ENCODE results near the gene SPATA31D1. TPM values are rescaled to one million over a fixed set of nuclear protein-coding genes. Genes with fewer than 3 reads are reported as not detected.
"Not testable (repeated sequence)": the region's sequence is repeated elsewhere in the genome, so short reads cannot be mapped to it uniquely, and the experiment has no call there.

Gene SPATA31D1
- polyA plus RNA-seq (2012; rRNA removed): not detected in 2 replicates
- polyA plus RNA-seq (2012; cell fraction: cytosol; rRNA removed): not detected in 2 replicates
- polyA plus RNA-seq (2012; cell fraction: nucleus; rRNA removed): not detected in 2 replicates

DNA sequence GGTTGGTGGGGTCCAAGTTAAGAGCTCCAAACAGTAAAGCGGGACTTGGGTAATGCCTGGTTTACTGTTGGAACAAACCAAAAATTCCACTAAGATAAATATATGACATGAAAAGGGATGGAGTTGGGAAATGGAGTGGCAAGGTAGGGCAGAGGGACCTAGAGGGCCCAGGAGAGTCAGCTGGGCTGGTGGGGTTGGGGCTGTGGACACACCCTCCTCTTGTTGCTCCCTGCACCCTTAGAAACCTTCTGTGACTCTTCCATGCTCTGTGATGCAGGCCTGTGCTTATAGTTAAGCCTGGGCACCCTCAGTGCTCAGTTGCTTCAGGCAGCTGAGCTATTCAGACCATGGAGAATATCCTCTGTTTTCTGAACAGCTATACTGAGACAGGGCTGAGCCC lies at the start of gene SPATA31D1:
TSS of gene SPATA31D1 (plus strand) at position 301 of the 400 bp plus-strand sequence. CDS start at position 348, 47 bp downstream.
- CTCF ChIA-PET: not testable (repeated sequence)

DNA sequence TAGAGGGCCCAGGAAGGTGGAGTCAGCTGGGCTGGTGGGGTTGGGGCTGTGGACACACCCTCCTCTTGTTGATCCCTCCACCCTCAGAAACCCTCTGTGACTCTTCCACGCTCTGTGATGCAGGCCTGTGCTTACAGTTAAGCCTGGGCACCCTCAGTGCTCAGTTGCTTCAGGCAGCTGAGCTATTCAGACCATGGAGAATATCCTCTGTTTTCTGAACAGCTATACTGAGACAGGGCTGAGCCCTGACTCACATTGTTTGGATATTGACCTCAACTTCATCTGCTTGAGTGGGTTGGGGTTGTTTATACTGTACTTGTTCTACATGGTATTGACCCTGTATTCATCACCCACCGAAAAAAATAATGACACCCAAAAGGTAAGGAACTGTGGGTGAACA lies 45.2 kb upstream of the SPATA31D1 start, which contains the start of gene SPATA31D3:
TSS of gene SPATA31D3 (plus strand) at position 108 of the 400 bp plus-strand sequence. CDS start at position 194, 86 bp downstream.
- CTCF ChIA-PET: not testable (repeated sequence)

More for the DNA sequence above, at the start of gene SPATA31D1:
- H3K27me3 ChIP-seq (ENCODE audit: insufficient read depth); H4K20me1 ChIP-seq (ENCODE audit: insufficient read depth); H3K4me3 ChIP-seq (ENCODE audit: low read depth in 2 of 2, low read length in 1 of 2); H2AFZ ChIP-seq (ENCODE audit: low read depth); H3K9me3 ChIP-seq; H3K4me2 ChIP-seq; H3K4me1 ChIP-seq (ENCODE audit: control insufficient read depth in 1 of 2, insufficient read depth in 2 of 2, low read depth in 1 of 2, low read length in 1 of 2); H3K36me3 ChIP-seq (replicated peaks in 1 of 2; ENCODE audit: control insufficient read depth in 1 of 2, insufficient read depth in 2 of 2, low read length in 1 of 2); H3K79me2 ChIP-seq (ENCODE audit: insufficient read depth); H3K9me2 ChIP-seq; H3K9ac ChIP-seq; POLR2A ChIA-PET; H3K27ac ChIP-seq (ENCODE audit: low read depth in 2 of 2, low read length in 1 of 2); DNase-seq; H3F3A ChIP-seq (replicated peaks; ENCODE audit: insufficient read depth): not testable (repeated sequence)
- 92% methylated on average over 1 of the region's 1 CpG for WGBS (ENCODE audit: low lambda C conversion rate)

DNA sequence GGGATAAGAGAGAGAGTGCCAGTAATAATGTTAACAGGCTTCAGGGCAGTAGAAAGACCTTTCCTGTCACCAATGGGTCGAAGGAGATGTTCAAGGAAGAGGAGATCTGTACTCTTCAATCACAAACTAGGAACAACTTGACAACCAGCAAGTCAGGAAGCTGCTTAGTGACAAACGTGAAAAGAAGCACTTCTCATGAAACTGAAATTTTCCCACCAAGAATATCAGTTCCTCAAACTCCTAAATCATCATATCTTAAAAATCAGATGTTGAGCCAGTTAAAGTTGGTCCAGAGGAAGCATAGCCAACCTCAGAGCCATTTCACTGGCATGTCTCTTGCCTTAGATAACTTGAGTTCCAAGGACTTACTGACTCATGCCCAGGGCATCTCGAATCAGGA lies 39.9 kb upstream of the SPATA31D1 start:
- H3K9me3 ChIP-seq; H3K4me1 ChIP-seq (ENCODE audit: control insufficient read depth in 1 of 2, insufficient read depth in 2 of 2, low read depth in 1 of 2, low read length in 1 of 2); H3K9ac ChIP-seq; H3F3A ChIP-seq (replicated peaks; ENCODE audit: insufficient read depth); CTCF ChIA-PET; H4K20me1 ChIP-seq (ENCODE audit: insufficient read depth); DNase-seq; H3K79me2 ChIP-seq (ENCODE audit: insufficient read depth); POLR2A ChIA-PET; H3K4me2 ChIP-seq; H3K27me3 ChIP-seq (ENCODE audit: insufficient read depth); H3K9me2 ChIP-seq; H3K27ac ChIP-seq (ENCODE audit: low read depth in 2 of 2, low read length in 1 of 2); H3K36me3 ChIP-seq (replicated peaks in 1 of 2; ENCODE audit: control insufficient read depth in 1 of 2, insufficient read depth in 2 of 2, low read length in 1 of 2); H2AFZ ChIP-seq (ENCODE audit: low read depth); H3K4me3 ChIP-seq (ENCODE audit: low read depth in 2 of 2, low read length in 1 of 2): not testable (repeated sequence)
- WGBS (ENCODE audit: low lambda C conversion rate): 0% methylated on average over 1 of the region's 3 CpGs

More for the DNA sequence above, 45.2 kb upstream of the SPATA31D1 start, which contains the start of gene SPATA31D3:
- H3K4me2 ChIP-seq; H3K79me2 ChIP-seq (ENCODE audit: insufficient read depth); H4K20me1 ChIP-seq (ENCODE audit: insufficient read depth); H3K9me3 ChIP-seq; H3K4me3 ChIP-seq (ENCODE audit: low read depth in 2 of 2, low read length in 1 of 2); H3K9ac ChIP-seq; H3F3A ChIP-seq (replicated peaks; ENCODE audit: insufficient read depth); H3K9me2 ChIP-seq; H3K36me3 ChIP-seq (replicated peaks in 1 of 2; ENCODE audit: control insufficient read depth in 1 of 2, insufficient read depth in 2 of 2, low read length in 1 of 2); H3K27ac ChIP-seq (ENCODE audit: low read depth in 2 of 2, low read length in 1 of 2); DNase-seq; POLR2A ChIA-PET; H3K4me1 ChIP-seq (ENCODE audit: control insufficient read depth in 1 of 2, insufficient read depth in 2 of 2, low read depth in 1 of 2, low read length in 1 of 2); H3K27me3 ChIP-seq (ENCODE audit: insufficient read depth); H2AFZ ChIP-seq (ENCODE audit: low read depth): not testable (repeated sequence)
- WGBS (ENCODE audit: low lambda C conversion rate): no CpG with 5 or more reads among the region's 2 CpGs

DNA sequence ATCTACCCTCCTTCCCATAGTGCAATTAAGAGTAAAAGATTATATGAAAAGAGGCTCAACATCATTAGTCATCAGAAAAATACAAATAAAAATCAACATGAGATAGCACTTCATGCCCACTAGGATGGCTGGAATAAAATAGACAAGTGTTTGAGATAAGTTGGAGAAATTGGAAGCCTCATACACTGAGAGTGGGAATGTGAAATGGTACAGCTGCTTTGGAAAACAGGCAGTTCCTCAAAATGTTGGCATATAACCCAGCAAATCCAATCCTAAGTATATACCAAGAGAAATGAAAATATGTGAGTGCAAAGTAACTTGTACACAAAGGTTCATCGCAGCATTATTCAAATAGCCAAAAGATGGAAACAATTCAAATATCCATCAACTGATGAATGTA lies 35.5 kb upstream of the SPATA31D1 start:
- H3K4me1 ChIP-seq (ENCODE audit: control insufficient read depth in 1 of 2, insufficient read depth in 2 of 2, low read depth in 1 of 2, low read length in 1 of 2): no peaks in the 10 kb centered on the region
- DNase-seq: no peak
- no peak overlapping the region for H3K9ac ChIP-seq
- H3K79me2 ChIP-seq (ENCODE audit: insufficient read depth): no peaks in the 10 kb centered on the region
- ChIA-PET CTCF (no interaction called here), POLR2A (no interaction called here)
- no peaks in the 10 kb centered on the region for H3K36me3 ChIP-seq (replicated peaks in 1 of 2; ENCODE audit: control insufficient read depth in 1 of 2, insufficient read depth in 2 of 2, low read length in 1 of 2)
- H3K9me3 ChIP-seq: 0 out of 2 replicates have a peak, but pooled peaks cover 3% of the 10 kb centered on the region
- 85% methylated on average over 1 of the region's 1 CpG for WGBS (ENCODE audit: low lambda C conversion rate)
- no peak overlapping the region for H3K4me2 ChIP-seq
- no peak overlapping the region for H3K4me3 ChIP-seq (ENCODE audit: low read depth in 2 of 2, low read length in 1 of 2)
- H2AFZ ChIP-seq (ENCODE audit: low read depth): no peak overlapping the region
- TF ChIP-seq RCOR1 (IDR thresholded peaks at IDR 0.05; ENCODE audit: low read length) (no peak), SIN3A (IDR thresholded peaks at IDR 0.05; ENCODE audit: borderline replicate concordance, low read depth, low read length) (no peak), TAF1 (IDR thresholded peaks at IDR 0.05; ENCODE audit: borderline replicate concordance, low read depth, low read length) (no peak), RXRA (IDR thresholded peaks at IDR 0.05; ENCODE audit: borderline replicate concordance, low read depth) (no peak), MXI1 (IDR thresholded peaks at IDR 0.05; ENCODE audit: low read depth, low read length) (no peak), REST (IDR thresholded peaks at IDR 0.05; ENCODE audit: low read depth, low read length) (no peak), MAX (IDR thresholded peaks at IDR 0.05; ENCODE audit: low read depth) (no peak)
- H3F3A ChIP-seq (replicated peaks; ENCODE audit: insufficient read depth): no peaks in the 10 kb centered on the region
- H4K20me1 ChIP-seq (ENCODE audit: insufficient read depth): no peaks in the 10 kb centered on the region
- H3K27ac ChIP-seq (ENCODE audit: low read depth in 2 of 2, low read length in 1 of 2): no peak overlapping the region
- H3K9me2 ChIP-seq: no peaks in the 10 kb centered on the region
- no peaks in the 10 kb centered on the region for H3K27me3 ChIP-seq (ENCODE audit: insufficient read depth)

All from SK-N-SH (cell line).